ENCODE data around the gene RCBTB1.

DNA sequence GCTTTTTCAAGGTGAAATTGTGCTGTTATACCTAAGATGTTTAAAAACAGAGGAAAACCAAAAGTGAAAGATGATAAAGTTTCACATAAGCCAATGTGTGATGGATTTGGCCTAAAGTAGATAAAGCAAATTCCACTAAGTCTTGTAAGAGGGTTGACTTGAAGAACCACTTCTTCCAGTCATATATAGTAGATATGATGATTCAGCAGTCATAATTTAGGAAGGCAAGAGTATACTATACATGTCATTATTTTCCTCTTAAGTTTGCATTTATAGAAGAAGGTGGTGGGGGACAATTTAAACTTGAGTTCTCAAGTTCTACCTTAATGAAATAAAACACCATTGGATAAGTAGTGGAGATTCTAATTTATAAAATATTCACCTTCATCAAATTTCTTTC, 52.3 kb downstream of the RCBTB1 start:
- no peak for TF ChIP-seq EP300 (IDR thresholded peaks at IDR 0.05)
- TF ChIP-seq POLR2A (IDR thresholded peaks at IDR 0.05) = no peak
